Subcutaneous abdominal adipose tissue (tissue), 5 donors: ENCODE data around the gene CD2BP2.
A peak's percentile ranks its signal among the peaks of the same experiment; 100 is the strongest.
"Not testable (repeated sequence)": the region's sequence is repeated elsewhere in the genome, so short reads cannot be mapped to it uniquely, and the experiment has no call there.

Experiments used
- H3K27ac ChIP-seq: one replicate; pipeline ENCODE4 v1.7.0; 2013; ENCODE audit warnings: low read depth, mild to moderate bottlenecking, inconsistent platforms, low read length, moderate library complexity
- H3K27me3 ChIP-seq, 5 donors: one replicate each; pipeline ENCODE4 v1.7.0; 2013; ENCODE audit warnings: low read length in 5 of 5, inconsistent platforms in 1 of 5; ENCODE audit not compliant: control insufficient read depth in 5 of 5, insufficient read depth in 4 of 5
- H3K36me3 ChIP-seq, 5 donors: one replicate each; pipeline ENCODE4 v1.7.0; 2013; ENCODE audit warnings: low read length in 5 of 5; ENCODE audit not compliant: control insufficient read depth in 5 of 5, insufficient read depth in 5 of 5
- H3K4me1 ChIP-seq, 5 donors: one replicate each; pipeline ENCODE4 v1.7.0; 2013; ENCODE audit warnings: low read length in 5 of 5, mild to moderate bottlenecking in 3 of 5, moderate library complexity in 1 of 5; ENCODE audit not compliant: control insufficient read depth in 5 of 5, insufficient read depth in 5 of 5
- H3K4me3 ChIP-seq, 5 donors: one replicate each; pipeline ENCODE4 v1.7.0; 2013; ENCODE audit warnings: low read length in 5 of 5, low read depth in 1 of 5
- H3K9ac ChIP-seq, 5 donors: one replicate each; pipeline ENCODE4 v1.7.0; 2013; ENCODE audit warnings: low read length in 5 of 5, mild to moderate bottlenecking in 4 of 5, moderate library complexity in 3 of 5
- H3K9me3 ChIP-seq, 5 donors: one replicate each; pipeline ENCODE4 v1.7.0; 2013; ENCODE audit warnings: low read length in 5 of 5; ENCODE audit not compliant: control insufficient read depth in 5 of 5
- donor health status: healthy.
- donor health status: healthy.
- donor health status: healthy.
- donor health status: healthy.
- donor health status: healthy.

CD2BP2 gene

DNA sequence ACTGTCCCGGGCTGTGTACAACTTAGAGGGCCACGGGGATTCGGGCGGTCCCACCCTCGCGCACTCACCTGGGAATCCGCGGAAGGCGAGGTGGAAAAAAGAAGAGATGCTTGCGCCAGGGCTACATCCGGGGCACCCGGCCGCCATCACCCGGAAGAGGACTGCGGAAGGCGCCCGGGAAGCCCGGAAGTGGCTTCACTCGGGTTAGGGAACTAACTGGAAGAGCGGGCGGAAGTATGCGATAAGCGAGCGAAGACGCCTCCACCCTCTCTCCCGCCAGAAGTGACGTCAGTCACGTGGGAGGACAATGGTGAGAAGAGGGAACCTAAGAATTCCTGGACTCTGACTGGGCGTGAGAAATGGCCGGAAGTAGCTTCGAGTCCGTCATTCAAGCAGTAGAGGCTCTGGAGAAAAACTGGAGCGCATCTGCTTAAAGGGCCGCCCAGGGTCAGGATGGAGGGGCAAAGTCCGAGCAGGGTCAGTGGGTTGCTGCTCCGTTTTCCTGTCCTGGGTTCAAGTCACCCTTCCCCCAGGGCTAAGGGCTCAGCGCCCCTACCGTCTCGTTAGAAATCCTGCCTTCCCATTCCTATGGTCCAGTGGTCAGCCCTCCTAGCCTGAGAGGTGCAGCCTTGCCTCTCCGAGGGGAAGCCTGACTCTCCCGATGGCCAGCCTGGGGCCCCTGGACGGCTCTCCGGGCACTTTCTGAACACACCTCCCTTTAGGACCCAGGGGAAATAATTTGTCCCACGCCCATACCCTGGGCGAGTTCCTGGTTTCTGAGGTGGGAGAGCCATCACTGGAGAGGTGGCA is at the start of gene CD2BP2:
Gene CD2BP2, minus strand, starts transcription at position 165 of the 810 bp plus-strand sequence. CDS start 627 bp downstream, outside the sequence.
- H3K4me1 ChIP-seq, result peaks cover 14 to 62% (median 51%) of the 10 kb centered on the region in 5 donors

DNA sequence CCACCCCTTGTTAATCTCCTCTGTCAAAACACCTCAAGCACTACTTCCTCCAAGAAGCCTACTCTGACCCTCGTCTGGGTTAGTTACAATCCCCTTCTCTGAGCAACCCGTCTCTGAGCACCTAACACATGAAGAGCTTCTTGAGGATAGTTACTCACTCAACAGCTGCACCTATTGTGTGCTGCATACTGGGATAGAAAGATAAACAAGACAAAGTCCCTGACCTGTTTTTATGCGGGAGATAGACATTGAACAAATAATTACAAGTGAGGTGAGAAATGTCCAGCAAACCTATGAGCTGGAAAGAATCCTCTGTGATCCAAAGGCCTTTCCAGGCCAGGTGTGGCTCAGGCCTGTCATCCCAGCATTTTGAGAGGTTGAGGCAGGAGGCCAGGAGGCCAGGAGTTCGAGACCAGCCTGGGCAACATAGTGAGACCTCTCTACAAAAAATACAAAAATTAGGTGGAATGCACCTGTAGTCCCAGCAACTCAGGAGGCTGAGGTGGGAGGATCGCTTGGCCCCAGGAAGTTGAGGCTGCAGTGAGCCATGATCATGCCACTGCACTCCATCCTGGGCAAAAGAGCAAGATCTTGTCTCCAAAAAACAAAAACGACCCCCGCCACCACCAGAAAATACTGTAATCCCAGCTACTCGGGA is 46.8 kb upstream of the CD2BP2 start:
- H3K4me1 ChIP-seq, result peaks cover 4 to 19% (median 17%) of the 10 kb centered on the region in 5 donors
- no peak overlapping the region for H3K4me3 ChIP-seq
- H3K9ac ChIP-seq, result no peak overlapping the region
- H3K27ac ChIP-seq, result no peak overlapping the region
- H3K36me3 ChIP-seq, result peaks cover 0 to 16% (median 10%) of the 10 kb centered on the region in 5 donors
- H3K9me3 ChIP-seq, result no peaks in the 10 kb centered on the region
- no peaks in the 10 kb centered on the region for H3K27me3 ChIP-seq

More for the DNA sequence above, at the start of gene CD2BP2:
- H3K36me3 ChIP-seq, result peaks cover 0 to 74% (median 61%) of the 10 kb centered on the region in 5 donors
- H3K27ac ChIP-seq, result peak within 1 kb of the TSS; percentile 97
- peak within 1 kb of the TSS; percentile 87 to 98 (median 92) for H3K4me3 ChIP-seq
- H3K27me3 ChIP-seq, result peaks cover 0 to 8% (median 0%) of the 10 kb centered on the region in 5 donors
- H3K9me3 ChIP-seq, result no peaks in the 10 kb centered on the region
- H3K9ac ChIP-seq, result peak within 1 kb of the TSS; percentile 74 to 98 (median 94)

DNA sequence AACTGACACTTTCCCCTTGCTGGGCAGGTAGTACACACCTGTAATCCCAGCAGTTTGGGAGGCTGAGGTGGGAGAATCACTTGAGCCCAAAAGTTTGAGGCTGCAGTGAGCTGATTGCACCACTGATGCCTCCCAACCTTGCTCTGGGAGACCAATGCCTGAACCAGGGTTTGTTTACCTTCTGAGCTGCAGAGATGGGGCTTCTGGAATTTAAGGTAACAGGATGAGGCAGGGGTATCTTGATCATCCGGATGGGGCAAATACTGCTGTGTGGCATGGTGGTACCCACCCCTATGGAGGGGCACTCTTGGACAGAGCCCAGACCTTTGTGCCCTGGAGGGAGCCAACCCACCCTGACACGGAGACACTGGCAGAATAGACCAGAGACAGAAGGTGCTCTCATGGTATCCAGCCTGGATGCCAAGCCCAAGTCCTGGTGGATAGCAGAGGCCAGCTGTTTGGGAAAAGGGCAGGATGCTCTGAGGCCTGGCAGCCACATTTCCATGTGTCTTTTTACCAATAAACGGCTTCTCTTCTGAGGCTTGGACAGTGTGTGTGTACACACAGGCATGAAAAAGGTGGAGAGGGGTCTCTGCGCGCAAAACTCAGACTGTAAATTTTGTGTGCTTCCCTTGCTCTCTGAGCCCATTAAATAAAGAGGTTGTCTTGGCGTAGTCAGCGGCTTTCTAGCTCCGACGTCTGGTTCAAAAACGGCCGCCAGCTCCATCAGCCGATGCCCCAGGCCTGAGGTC is 44.5 kb upstream of the CD2BP2 start:
- Histone ChIP-seq H3K9me3 (no peaks in the 10 kb centered on the region), H3K4me3 (peak overlapping the region; percentile 17 to 83 (median 80)), H3K27ac (peak overlapping the region; percentile 75), H3K27me3 (no peaks in the 10 kb centered on the region), H3K9ac (peak overlapping the region in 4 of 5 donors; percentile 79 to 86 (median 84)), H3K4me1 (peaks cover 2 to 28% (median 24%) of the 10 kb centered on the region in 5 donors), H3K36me3 (peaks cover 0 to 16% (median 10%) of the 10 kb centered on the region in 5 donors)

DNA sequence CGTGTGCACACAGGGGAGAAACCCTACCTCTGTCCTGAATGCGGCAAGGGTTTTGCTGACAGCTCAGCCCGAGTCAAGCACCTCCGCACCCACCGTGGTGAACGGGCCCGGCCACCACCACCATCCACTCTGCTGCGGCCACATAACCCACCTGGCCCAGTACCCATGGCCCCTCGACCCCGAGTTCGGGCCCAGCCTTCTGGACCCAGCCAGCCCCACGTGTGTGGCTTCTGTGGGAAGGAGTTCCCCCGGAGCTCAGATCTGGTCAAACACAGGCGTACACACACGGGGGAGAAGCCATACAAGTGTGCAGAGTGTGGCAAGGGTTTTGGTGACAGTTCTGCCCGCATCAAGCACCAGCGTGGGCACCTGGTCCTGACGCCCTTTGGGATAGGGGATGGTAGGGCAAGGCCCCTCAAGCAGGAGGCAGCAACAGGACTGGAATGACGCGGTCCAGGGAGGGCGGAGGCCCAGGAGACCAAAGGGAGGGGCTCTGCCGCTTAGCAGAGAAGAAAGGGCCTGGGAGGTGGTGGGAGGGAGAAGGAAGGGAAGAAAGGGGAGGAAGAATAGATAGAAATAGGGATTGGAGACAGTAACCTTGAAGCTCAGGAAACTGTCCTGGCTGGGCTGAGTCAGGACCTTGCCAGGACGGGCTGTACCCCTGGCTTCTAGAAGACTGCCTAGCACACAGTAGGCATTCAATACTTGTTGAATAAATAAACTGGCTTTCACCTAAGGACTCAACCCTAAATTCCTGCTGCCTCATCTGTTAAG is 43.7 kb upstream of the CD2BP2 start:
- H3K9me3 ChIP-seq, result no peaks in the 10 kb centered on the region
- H3K36me3 ChIP-seq, result peaks cover 0 to 16% (median 10%) of the 10 kb centered on the region in 5 donors
- H3K9ac ChIP-seq, result no peak overlapping the region
- H3K27me3 ChIP-seq, result no peaks in the 10 kb centered on the region
- H3K27ac ChIP-seq, result no peak overlapping the region
- peaks cover 2 to 33% (median 30%) of the 10 kb centered on the region in 5 donors for H3K4me1 ChIP-seq
- H3K4me3 ChIP-seq, result no peak overlapping the region

DNA sequence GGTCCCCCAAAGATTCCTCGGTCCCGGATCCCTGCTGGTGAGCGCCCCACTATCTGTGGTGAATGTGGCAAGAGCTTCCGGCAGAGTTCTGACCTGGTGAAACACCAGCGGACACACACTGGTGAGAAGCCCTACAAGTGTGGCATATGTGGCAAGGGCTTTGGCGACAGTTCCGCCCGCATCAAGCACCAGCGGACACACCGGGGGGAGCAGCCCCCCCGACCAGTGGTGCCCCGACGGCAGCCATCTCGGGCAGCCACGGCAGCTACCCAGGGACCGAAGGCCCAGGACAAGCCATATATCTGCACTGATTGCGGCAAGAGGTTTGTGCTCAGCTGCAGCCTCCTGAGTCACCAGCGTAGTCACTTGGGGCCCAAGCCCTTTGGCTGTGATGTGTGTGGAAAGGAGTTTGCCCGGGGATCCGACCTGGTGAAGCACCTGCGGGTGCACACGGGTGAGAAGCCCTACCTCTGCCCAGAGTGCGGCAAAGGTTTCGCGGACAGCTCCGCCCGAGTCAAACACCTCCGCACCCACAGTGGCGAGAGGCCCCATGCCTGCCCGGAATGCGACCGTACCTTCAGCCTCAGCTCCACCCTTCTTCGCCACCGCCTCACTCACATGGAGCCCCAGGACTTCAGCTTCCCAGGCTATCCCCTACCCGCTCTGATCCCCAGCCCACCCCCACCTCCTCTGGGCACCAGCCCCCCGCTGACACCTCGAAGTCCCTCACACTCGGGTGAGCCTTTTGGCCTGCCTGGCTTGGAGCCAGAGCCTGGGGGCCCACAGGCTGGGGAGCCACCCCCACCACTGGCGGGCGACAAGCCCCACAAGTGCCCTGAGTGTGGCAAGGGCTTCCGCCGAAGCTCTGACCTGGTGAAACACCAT is 42.9 kb upstream of the CD2BP2 start:
- Histone ChIP-seq H3K9ac (no peak overlapping the region), H3K4me3 (no peak overlapping the region), H3K4me1 (peaks cover 2 to 33% (median 30%) of the 10 kb centered on the region in 5 donors), H3K36me3 (peaks cover 0 to 16% (median 10%) of the 10 kb centered on the region in 5 donors), H3K27ac (no peak overlapping the region), H3K9me3 (no peaks in the 10 kb centered on the region), H3K27me3 (no peaks in the 10 kb centered on the region)

DNA sequence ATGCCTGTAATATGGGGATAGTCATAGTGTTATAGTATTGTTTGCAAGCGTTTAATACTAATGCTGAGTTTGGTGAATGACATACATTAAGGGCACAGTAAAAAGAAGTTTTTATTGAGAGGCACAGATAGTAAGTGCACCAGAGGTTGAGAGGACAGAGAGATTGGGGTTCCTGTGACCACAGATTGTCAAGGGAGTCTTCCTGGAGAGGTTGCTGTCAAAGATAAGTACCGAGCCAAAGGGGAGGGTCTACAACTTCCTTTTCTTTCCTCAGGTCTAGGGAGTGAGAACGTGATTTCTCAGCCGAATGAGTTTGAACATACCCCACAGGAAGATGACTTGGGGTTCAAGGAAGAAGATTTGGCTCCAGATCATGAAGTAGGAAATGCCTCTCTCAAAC is 41.9 kb upstream of the CD2BP2 start:
- peaks cover 2 to 33% (median 30%) of the 10 kb centered on the region in 5 donors for H3K4me1 ChIP-seq
- H3K9ac ChIP-seq, result peak overlapping the region in 1 of 5 donors; percentile 1
- no peaks in the 10 kb centered on the region for H3K9me3 ChIP-seq
- H3K27me3 ChIP-seq, result no peaks in the 10 kb centered on the region
- H3K4me3 ChIP-seq, result no peak overlapping the region
- peaks cover 0 to 16% (median 10%) of the 10 kb centered on the region in 5 donors for H3K36me3 ChIP-seq
- H3K27ac ChIP-seq, result no peak overlapping the region

DNA sequence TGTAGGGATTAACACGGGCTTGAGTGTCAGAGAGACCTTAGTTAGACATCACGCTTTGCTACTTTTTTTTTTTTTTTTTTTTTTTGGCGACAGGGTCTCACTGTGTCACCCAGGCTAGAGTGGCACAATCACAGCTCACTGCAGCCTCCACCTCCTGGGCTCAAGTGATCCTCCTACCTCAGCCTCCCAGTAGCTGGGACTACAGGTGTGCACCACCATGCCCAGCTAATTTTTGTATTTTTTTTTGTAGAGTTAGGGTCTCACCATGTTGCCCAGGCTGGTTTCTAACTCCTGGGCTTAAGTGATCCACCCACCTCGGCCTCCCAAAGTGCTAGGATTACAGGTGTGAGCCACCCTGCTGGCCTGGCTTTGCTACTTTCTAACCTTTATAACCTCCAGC is 41.5 kb upstream of the CD2BP2 start:
- not testable (repeated sequence) for H3K9me3 ChIP-seq, H3K27ac ChIP-seq, H3K27me3 ChIP-seq, H3K4me3 ChIP-seq
- Histone ChIP-seq H3K4me1 (peaks cover 2 to 33% (median 30%) of the 10 kb centered on the region in 5 donors), H3K9ac (peak overlapping the region in 2 of 5 donors; percentile 1 to 86), H3K36me3 (peaks cover 0 to 16% (median 10%) of the 10 kb centered on the region in 5 donors)

DNA sequence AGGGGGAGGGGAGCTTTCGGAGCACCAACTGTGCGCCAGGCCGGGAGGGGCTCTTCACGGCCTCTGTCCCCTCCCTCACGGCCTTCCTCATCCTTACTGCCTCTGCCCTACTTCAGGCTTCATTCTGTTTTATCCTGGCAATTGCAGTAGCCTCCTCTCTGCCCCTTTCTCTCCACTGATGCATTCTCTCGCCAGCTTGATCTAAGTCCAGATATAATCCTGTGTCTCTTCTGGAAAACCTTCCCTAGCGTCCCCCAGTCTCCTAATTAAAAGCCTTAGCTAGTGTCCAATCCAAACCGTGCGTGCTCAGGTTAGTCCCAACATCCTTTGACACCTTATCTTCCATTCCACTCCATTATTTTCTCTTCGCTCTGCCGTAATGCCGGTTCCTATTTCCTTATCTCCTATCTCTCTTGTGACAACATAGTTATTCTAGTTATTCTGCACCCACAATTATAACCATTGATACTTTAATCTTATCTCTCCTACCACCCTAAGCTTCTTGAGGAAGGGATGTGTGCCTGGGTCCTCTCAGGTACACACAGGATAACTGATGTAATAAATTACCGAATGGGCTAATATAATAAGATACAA is 41.0 kb upstream of the CD2BP2 start:
- H3K4me1 ChIP-seq, result peaks cover 2 to 33% (median 30%) of the 10 kb centered on the region in 5 donors
- H3K9ac ChIP-seq, result peak overlapping the region; percentile 43 to 86 (median 78)
- H3K27ac ChIP-seq, result peak overlapping the region; percentile 13

More for the DNA sequence above, 41.0 kb upstream of the CD2BP2 start:
- Histone ChIP-seq H3K36me3 (peaks cover 0 to 16% (median 10%) of the 10 kb centered on the region in 5 donors), H3K9me3 (no peaks in the 10 kb centered on the region), H3K27me3 (no peaks in the 10 kb centered on the region), H3K4me3 (peak overlapping the region; percentile 69 to 88 (median 75))
